SJCRH30 (cell line): ENCODE results near the gene GPX7. TPM values are rescaled to one million over a fixed set of nuclear protein-coding genes. Genes with fewer than 3 reads are reported as not detected.
"Not testable (repeated sequence)": the region's sequence is repeated elsewhere in the genome, so short reads cannot be mapped to it uniquely, and the experiment has no call there.

ENCODE experiments used
- DNase-seq, 2 experiments: peaks; one replicate each; pipeline ENCODE4 v3.0.0-alpha.2; 2015 to 2020
- H3K27ac ChIP-seq: fragments of 250-450 bp; sonication (Bioruptor Pico); 2 replicates; pipeline ENCODE4 v1.5.1; 2020; ENCODE audit warnings: mild to moderate bottlenecking, moderate library complexity
- H3K27me3 ChIP-seq: fragments of 250-450 bp; sonication (Bioruptor Pico); 2 replicates; pipeline ENCODE4 v1.5.1; 2020; ENCODE audit warnings: mild to moderate bottlenecking, moderate library complexity
- H3K36me3 ChIP-seq: fragments of 250-450 bp; sonication (Bioruptor Pico); 2 replicates; pipeline ENCODE4 v1.5.1; 2020; ENCODE audit warnings: mild to moderate bottlenecking, moderate library complexity
- H3K4me1 ChIP-seq: fragments of 250-450 bp; sonication (Bioruptor Pico); 2 replicates; pipeline ENCODE4 v1.5.1; 2020; ENCODE audit warnings: mild to moderate bottlenecking, moderate library complexity
- H3K4me3 ChIP-seq: fragments of 250-450 bp; sonication (Bioruptor Pico); 2 replicates; pipeline ENCODE4 v1.5.1; 2020; ENCODE audit warnings: mild to moderate bottlenecking, moderate library complexity
- H3K9me3 ChIP-seq: fragments of 250-450 bp; sonication (Bioruptor Pico); replicated peaks from 2 replicates; pipeline ENCODE4 v1.5.1; 2020; ENCODE audit warnings: mild to moderate bottlenecking, moderate library complexity
- total RNA-seq: library from RNA; depleted of rRNA; stranded (reverse); fragments of >200 nt; shearing (Covaris generic); gene quantifications from 2 replicates; pipeline ENCODE4 v1.2.3, GENCODE V29; 2014

Gene GPX7
- total RNA-seq, 1 experiment from 2014 or later, result 10.6 TPM

DNA sequence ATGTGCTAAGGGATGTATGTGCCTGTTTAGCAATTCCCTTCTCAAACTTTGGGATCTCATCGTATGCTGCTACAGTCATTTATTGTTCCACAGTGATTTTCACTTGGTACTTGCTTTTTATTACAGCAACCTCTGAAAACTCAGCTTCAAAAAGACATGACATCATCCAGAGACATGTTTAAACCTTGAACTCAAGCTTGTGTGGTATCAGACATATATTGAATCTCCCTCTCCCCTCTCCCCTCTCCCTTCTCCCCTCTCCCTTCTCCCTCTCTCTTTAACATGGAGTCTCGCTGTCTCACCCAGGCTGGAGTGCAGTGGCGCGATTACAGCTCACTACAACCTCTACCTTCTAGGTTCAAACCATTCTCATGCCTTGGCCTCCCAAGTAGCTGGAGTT is 29.8 kb upstream of the GPX7 start:
- Histone ChIP-seq H3K36me3 (no peaks in the 10 kb centered on the region), H3K4me3 (no peak overlapping the region), H3K4me1 (no peaks in the 10 kb centered on the region), H3K27ac (no peak overlapping the region), H3K9me3 (no peaks in the 10 kb centered on the region), H3K27me3 (no peaks in the 10 kb centered on the region)
- DNase-seq, result no peak

GRCh38 chr1:52574594-52574993 is 27.6 kb upstream of the GPX7 start:
- no peak overlapping the region for H3K27ac ChIP-seq
- DNase-seq, result no peak

DNA sequence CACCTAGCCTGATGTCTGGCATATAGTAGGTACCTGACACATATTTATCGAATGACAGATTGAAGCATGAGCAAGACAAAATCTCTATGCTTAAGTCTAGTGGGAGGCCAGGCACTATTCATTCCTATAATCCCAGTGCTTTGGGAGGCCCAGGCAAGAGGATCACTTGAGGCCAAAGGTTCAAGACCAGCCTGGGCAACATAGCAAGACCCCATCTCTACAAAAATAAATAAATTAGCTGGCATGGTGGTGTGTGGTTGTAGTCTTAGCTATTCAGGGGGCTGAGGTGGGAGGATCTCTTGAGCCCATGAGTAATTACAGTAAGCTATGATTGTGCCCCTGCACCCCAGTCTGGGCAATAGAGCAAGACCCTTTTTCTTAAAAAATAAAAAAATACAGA is 26.1 kb upstream of the GPX7 start:
- Histone ChIP-seq H3K36me3 (no peaks in the 10 kb centered on the region), H3K4me3 (no peak overlapping the region), H3K27me3 (no peaks in the 10 kb centered on the region), H3K27ac (no peak overlapping the region), H3K4me1 (no peaks in the 10 kb centered on the region), H3K9me3 (no peaks in the 10 kb centered on the region)
- DNase-seq, result no peak

More at GRCh38 chr1:52574594-52574993, 27.6 kb upstream of the GPX7 start:
- no peaks in the 10 kb centered on the region for H3K9me3 ChIP-seq
- no peaks in the 10 kb centered on the region for H3K4me1 ChIP-seq
- H3K36me3 ChIP-seq, result no peaks in the 10 kb centered on the region
- H3K4me3 ChIP-seq, result no peak overlapping the region
- H3K27me3 ChIP-seq, result no peaks in the 10 kb centered on the region

- not testable (repeated sequence) for H3K27me3 ChIP-seq, H3K4me3 ChIP-seq, H3K4me1 ChIP-seq, H3K27ac ChIP-seq, H3K9me3 ChIP-seq, DNase-seq, H3K36me3 ChIP-seq
Observed at GRCh38 chr1:52578066-52578465, 24.1 kb upstream of the GPX7 start.

DNA sequence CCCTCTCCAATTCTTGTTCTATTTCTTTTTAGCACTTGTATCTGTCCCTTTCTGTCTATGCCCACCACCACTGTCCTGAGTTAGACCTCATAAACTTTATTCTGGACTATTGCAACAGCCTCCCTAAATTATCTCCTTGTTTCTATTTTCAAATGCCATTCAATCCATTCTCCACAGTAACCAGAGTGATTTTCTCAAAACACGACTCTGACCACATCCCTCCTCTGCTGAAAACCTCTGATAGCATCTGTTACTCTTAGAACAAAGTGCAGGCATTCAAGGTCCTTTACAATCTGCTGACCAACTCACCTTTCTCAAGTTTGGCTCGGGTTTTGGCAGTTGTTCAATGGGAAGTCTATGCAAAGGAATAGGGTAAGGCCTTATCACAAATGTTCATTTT is 22.8 kb upstream of the GPX7 start:
- Histone ChIP-seq H3K36me3 (no peaks in the 10 kb centered on the region), H3K27me3 (no peaks in the 10 kb centered on the region), H3K9me3 (no peaks in the 10 kb centered on the region), H3K4me3 (no peak overlapping the region), H3K27ac (no peak overlapping the region), H3K4me1 (no peaks in the 10 kb centered on the region)
- no peak for DNase-seq

DNA sequence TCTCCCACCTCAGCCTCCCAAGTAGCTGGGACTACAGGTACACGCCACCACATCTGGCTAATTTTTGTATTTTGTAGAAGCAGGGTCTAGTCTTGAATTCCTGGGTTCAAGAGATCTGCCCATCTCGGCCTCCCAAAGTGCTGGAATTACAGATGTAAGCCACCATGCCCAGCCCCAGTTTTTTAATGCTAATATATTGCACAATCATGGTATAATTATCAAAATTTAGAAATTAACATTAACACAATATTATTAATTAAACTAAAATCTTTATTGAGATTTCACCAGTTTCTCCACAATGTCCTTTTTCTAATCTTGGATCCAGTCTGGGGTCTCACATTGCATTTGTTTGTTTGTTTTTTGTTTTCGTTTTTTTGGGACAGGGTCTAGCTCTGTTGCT is 21.9 kb upstream of the GPX7 start:
- no peak for DNase-seq
- Histone ChIP-seq H3K27me3 (no peaks in the 10 kb centered on the region), H3K4me1 (no peaks in the 10 kb centered on the region), H3K36me3 (no peaks in the 10 kb centered on the region), H3K4me3 (no peak overlapping the region), H3K27ac (no peak overlapping the region), H3K9me3 (no peaks in the 10 kb centered on the region)

- Histone ChIP-seq H3K4me1 (no peaks in the 10 kb centered on the region), H3K9me3 (no peaks in the 10 kb centered on the region), H3K27ac (no peak overlapping the region), H3K4me3 (no peak overlapping the region), H3K36me3 (no peaks in the 10 kb centered on the region), H3K27me3 (no peaks in the 10 kb centered on the region)
- DNase-seq, result no peak
Observed at GRCh38 chr1:52582116-52582696, 20.0 kb upstream of the GPX7 start.

DNA sequence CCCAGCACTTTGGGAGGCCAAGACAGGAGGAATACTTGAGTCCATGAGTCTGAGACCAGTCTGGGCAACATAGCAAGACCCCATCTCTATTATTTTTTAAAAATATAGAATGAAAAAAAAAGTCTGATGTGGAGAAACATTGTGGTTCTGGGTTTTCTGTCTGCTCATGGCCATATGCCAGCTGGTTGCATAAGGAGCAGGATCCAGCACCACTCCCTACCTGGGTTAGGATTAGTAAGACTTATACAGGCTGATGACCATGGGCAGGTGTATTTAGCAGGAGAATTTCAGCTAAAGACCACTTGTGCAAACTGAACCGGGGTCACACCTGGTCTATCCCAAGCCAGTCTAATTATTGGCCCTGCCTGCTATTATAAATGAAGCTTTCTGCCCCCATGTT is 16.7 kb upstream of the GPX7 start:
- no peak for DNase-seq
- no peak overlapping the region for H3K27ac ChIP-seq
- no peak overlapping the region for H3K4me3 ChIP-seq
- no peaks in the 10 kb centered on the region for H3K27me3 ChIP-seq
- no peaks in the 10 kb centered on the region for H3K9me3 ChIP-seq
- no peaks in the 10 kb centered on the region for H3K36me3 ChIP-seq
- no peaks in the 10 kb centered on the region for H3K4me1 ChIP-seq

GRCh38 chr1:52588027-52588426 is 14.1 kb upstream of the GPX7 start:
- Histone ChIP-seq H3K27me3 (no peaks in the 10 kb centered on the region), H3K27ac (no peak overlapping the region), H3K36me3 (no peaks in the 10 kb centered on the region), H3K4me3 (no peak overlapping the region), H3K9me3 (no peaks in the 10 kb centered on the region), H3K4me1 (no peaks in the 10 kb centered on the region)
- no peak for DNase-seq

DNA sequence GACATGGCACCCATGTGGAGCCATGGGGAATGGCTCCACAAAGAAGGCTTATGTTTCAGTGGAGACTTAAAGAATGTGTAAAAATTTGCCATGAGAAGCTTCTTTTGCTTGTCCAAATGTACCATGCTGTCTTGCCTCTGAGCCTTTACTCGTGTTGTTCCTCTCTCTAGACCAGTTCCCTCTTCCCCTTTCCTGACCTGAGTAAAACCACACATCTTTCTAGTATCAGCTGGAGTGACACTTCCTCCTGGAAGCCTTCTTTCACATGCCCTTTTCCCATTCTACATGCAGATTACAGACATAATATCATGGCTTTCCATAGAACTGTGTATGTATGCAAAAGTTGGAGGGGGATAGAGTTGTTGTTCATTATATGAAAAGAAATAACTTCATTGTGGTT is 13.6 kb upstream of the GPX7 start:
- Histone ChIP-seq H3K4me3 (no peak overlapping the region), H3K36me3 (no peaks in the 10 kb centered on the region), H3K27me3 (no peaks in the 10 kb centered on the region), H3K4me1 (no peaks in the 10 kb centered on the region), H3K27ac (no peak overlapping the region), H3K9me3 (no peaks in the 10 kb centered on the region)
- DNase-seq, result no peak

DNA sequence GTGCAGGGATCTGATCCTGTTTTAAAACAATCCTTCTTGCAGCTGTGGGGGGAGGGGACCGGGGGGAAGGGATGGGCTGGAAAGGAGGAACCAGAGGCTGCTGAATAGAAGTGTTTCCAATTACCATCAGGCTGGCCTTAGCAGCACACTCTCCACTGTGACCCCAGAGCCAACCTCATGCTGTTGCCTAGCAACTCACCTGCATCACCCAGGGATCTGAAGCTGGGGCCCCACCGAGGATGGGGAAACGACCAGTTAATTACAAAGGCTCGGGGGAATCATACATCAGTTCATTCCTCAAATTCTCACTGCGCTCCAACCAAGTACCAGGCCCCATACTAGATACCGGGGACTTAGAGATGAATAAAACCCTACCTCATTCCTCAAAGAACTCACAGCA is 11.9 kb upstream of the GPX7 start:
- H3K27me3 ChIP-seq, result no peaks in the 10 kb centered on the region
- no peaks in the 10 kb centered on the region for H3K36me3 ChIP-seq
- no peak overlapping the region for H3K27ac ChIP-seq
- no peak overlapping the region for H3K4me3 ChIP-seq
- H3K9me3 ChIP-seq, result no peaks in the 10 kb centered on the region
- no peaks in the 10 kb centered on the region for H3K4me1 ChIP-seq
- DNase-seq, result no peak

DNA sequence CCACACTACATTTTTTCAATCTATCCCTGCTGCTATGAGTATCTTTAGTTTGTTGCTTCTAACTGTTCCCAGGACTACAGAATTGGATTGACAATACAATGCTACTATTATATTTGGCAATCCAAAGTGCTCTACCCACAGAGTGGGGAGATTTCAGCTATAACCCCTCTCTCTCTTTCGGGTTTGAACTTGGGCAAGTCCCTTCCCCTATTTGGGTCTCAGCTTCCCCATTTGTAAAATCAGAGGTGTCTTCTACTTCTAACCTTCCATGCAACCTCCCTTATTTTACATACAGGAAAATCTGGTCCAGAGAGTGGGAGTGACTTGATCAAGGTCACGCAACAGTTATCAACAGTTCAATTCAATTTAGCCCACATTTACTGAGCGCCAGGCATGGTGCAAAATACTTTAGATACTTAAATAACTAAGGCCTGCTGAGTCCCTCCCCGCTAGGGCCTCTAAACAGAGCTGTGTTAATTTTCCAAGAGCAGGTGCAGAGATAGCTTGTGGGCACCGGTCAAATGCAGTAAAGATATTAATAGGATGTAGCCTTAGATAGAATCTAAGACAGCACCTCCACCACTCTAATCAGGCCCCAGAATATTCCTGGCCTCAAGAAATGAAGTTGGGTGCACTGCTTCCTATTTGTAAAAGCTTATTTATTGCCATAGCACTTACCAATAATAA is 9.4 kb upstream of the GPX7 start:
- no peaks in the 10 kb centered on the region for H3K27me3 ChIP-seq
- H3K27ac ChIP-seq, result no peak overlapping the region
- H3K9me3 ChIP-seq, result no peaks in the 10 kb centered on the region
- no peaks in the 10 kb centered on the region for H3K36me3 ChIP-seq
- H3K4me1 ChIP-seq, result no peaks in the 10 kb centered on the region
- H3K4me3 ChIP-seq, result no peak overlapping the region
- DNase-seq, result no peak

DNA sequence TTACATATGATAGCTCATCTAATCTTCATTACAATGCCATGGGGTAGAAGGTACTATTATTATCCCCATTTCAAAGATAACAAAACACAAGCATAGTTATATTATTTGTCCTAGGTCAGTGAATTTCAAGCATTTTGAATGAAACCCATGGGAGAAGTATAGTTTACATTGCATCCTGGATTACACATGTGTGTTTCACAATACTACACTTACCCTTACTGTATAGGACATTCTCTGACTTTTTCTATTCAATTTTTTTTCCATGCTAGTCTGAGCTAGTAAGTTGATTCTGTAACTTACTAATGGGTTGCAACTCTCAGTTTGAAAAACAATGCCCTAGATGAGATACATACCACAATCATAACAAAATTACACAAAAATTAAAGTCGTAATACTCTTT is 8.7 kb upstream of the GPX7 start:
- Histone ChIP-seq H3K4me3 (no peak overlapping the region), H3K9me3 (no peaks in the 10 kb centered on the region), H3K36me3 (no peaks in the 10 kb centered on the region), H3K4me1 (no peaks in the 10 kb centered on the region), H3K27ac (no peak overlapping the region), H3K27me3 (no peaks in the 10 kb centered on the region)
- no peak for DNase-seq

- H3K27me3 ChIP-seq, result no peaks in the 10 kb centered on the region
- peaks cover 5% of the 10 kb centered on the region for H3K4me1 ChIP-seq
- H3K36me3 ChIP-seq, result no peaks in the 10 kb centered on the region
- DNase-seq, result no peak
- H3K9me3 ChIP-seq, result no peaks in the 10 kb centered on the region
- no peak overlapping the region for H3K4me3 ChIP-seq
- H3K27ac ChIP-seq, result no peak overlapping the region
Observed at GRCh38 chr1:52595061-52595460, 7.1 kb upstream of the GPX7 start.

- no peaks in the 10 kb centered on the region for H3K9me3 ChIP-seq
- no peak overlapping the region for H3K4me3 ChIP-seq
- no peak for DNase-seq
- H3K4me1 ChIP-seq, result peaks cover 5% of the 10 kb centered on the region
- no peaks in the 10 kb centered on the region for H3K36me3 ChIP-seq
- H3K27me3 ChIP-seq, result no peaks in the 10 kb centered on the region
- no peak overlapping the region for H3K27ac ChIP-seq
Observed at GRCh38 chr1:52597912-52598311, 4.3 kb upstream of the GPX7 start.

- DNase-seq, result no peak
- Histone ChIP-seq H3K36me3 (no peaks in the 10 kb centered on the region), H3K27ac (peak overlapping the region; percentile 9; the same call in 1 of the 2 replicates), H3K4me3 (no peak overlapping the region), H3K4me1 (peaks cover 5% of the 10 kb centered on the region), H3K27me3 (no peaks in the 10 kb centered on the region), H3K9me3 (no peaks in the 10 kb centered on the region)
Observed at GRCh38 chr1:52598729-52599128, 3.4 kb upstream of the GPX7 start.
